ENCODE data around the gene CDH22. TPM values are rescaled to one million over a fixed set of nuclear protein-coding genes. Genes with fewer than 3 reads are reported as not detected.
A peak's percentile ranks its signal among the peaks of the same experiment; 100 is the strongest.

Gene CDH22
- total RNA-seq, 2 donors from 2014 or later: 0.22 to 0.77 TPM

DNA sequence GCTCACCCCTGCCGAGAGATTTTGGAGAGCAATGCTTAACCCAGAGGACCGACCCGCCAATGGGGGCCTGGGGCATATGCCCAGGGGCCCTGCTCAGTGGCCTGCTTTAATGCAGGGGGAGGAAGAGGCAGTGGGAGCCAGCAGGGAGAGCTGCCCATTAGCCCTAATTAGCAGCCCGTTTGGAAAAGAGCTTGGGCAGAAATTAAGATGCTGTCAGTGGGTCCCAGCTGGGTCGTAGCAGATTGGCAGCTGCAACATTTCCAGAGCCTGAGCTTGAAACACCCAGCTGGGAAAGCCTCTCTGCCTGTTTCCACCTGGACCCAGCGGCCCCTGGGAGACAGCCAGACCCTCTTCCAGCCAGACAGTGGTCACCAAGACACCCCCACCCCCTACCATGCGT, 150.7 kb downstream of the CDH22 start:
- H3K27ac ChIP-seq (ENCODE audit: low read depth, low read length): no peak overlapping the region
- WGBS, 2 experiments (ENCODE audit: insufficient coverage in 1 of 2, insufficient read length in 1 of 2): 79 to 85% methylated on average over 5 to 7 of the region's 7 CpGs
- Mint-ChIP-seq H3K4me1 (peaks cover 2% of the 10 kb centered on the region), H3K27ac (no peak overlapping the region), H3K27me3 (ENCODE audit: insufficient read depth) (peaks cover 17% of the 10 kb centered on the region), H3K36me3 (ENCODE audit: low read depth) (no peaks in the 10 kb centered on the region), H3K4me3 (no peak overlapping the region), H3K9me3 (no peaks in the 10 kb centered on the region)
- H3K36me3 ChIP-seq (ENCODE audit: control insufficient read depth, insufficient read depth, low read length): no peaks in the 10 kb centered on the region
- no peak overlapping the region for H3K4me3 ChIP-seq (ENCODE audit: low read length)
- no peak for DNase-seq
- peaks cover 30% of the 10 kb centered on the region for H3K27me3 ChIP-seq (ENCODE audit: control insufficient read depth, insufficient read depth, low read length, poor library complexity, severe bottlenecking)
- TF ChIP-seq, protein P1, sequence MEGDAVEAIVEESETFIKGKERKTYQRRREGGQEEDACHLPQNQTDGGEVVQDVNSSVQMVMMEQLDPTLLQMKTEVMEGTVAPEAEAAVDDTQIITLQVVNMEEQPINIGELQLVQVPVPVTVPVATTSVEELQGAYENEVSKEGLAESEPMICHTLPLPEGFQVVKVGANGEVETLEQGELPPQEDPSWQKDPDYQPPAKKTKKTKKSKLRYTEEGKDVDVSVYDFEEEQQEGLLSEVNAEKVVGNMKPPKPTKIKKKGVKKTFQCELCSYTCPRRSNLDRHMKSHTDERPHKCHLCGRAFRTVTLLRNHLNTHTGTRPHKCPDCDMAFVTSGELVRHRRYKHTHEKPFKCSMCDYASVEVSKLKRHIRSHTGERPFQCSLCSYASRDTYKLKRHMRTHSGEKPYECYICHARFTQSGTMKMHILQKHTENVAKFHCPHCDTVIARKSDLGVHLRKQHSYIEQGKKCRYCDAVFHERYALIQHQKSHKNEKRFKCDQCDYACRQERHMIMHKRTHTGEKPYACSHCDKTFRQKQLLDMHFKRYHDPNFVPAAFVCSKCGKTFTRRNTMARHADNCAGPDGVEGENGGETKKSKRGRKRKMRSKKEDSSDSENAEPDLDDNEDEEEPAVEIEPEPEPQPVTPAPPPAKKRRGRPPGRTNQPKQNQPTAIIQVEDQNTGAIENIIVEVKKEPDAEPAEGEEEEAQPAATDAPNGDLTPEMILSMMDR (conservative IDR thresholded peaks at IDR 0.05): no peak
- no peak overlapping the region for H3K9ac ChIP-seq (ENCODE audit: extremely low read depth, low read length, poor library complexity, severe bottlenecking)
- H3K4me1 ChIP-seq (ENCODE audit: control insufficient read depth, insufficient read depth, low read length): no peaks in the 10 kb centered on the region
- H3K9me3 ChIP-seq (ENCODE audit: control insufficient read depth, low read length): no peaks in the 10 kb centered on the region

DNA sequence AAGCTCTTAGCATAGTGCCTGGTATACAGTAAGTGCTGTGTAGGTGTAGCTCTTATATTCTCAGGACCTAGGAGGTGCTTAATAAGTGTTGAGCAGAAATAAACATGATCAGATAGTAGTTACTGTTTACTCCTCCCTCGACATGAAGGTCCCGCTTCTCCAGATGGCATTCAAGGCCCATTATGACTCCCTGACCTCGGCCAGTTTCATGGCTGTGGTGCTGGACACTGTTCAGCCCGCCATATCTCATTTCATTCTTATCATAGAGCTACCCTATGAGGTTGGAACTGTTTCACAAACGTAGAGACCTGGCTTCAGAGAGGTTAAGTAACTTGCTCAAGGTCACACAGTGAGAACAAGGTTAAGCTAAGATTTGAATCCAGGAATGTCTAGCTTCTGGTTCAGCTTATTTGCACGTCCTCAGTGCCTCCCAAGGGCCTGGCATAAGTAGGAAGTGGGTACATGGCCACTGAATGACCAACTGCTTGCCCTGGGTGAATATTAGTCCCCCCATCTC, 151.2 kb downstream of the CDH22 start:
- TF ChIP-seq, protein P1 (conservative IDR thresholded peaks at IDR 0.05): no peak
- no peaks in the 10 kb centered on the region for H3K36me3 Mint-ChIP-seq (ENCODE audit: low read depth)
- Histone ChIP-seq H3K27ac (ENCODE audit: low read depth, low read length) (no peak overlapping the region), H3K36me3 (ENCODE audit: control insufficient read depth, insufficient read depth, low read length) (no peaks in the 10 kb centered on the region), H3K9ac (ENCODE audit: extremely low read depth, low read length, poor library complexity, severe bottlenecking) (no peak overlapping the region), H3K9me3 (ENCODE audit: control insufficient read depth, low read length) (no peaks in the 10 kb centered on the region), H3K4me1 (ENCODE audit: control insufficient read depth, insufficient read depth, low read length) (no peaks in the 10 kb centered on the region), H3K27me3 (ENCODE audit: control insufficient read depth, insufficient read depth, low read length, poor library complexity, severe bottlenecking) (peaks cover 25% of the 10 kb centered on the region), H3K4me3 (ENCODE audit: low read length) (no peak overlapping the region)
- 89 to 90% methylated on average over 4 to 6 of the region's 6 CpGs for WGBS, 2 experiments (ENCODE audit: insufficient coverage in 1 of 2, insufficient read length in 1 of 2)
- H3K4me3 Mint-ChIP-seq: no peak overlapping the region
- H3K27me3 Mint-ChIP-seq (ENCODE audit: insufficient read depth): peaks cover 12% of the 10 kb centered on the region
- peaks cover 2% of the 10 kb centered on the region for H3K4me1 Mint-ChIP-seq
- DNase-seq: no peak
- no peak overlapping the region for H3K27ac Mint-ChIP-seq
- no peaks in the 10 kb centered on the region for H3K9me3 Mint-ChIP-seq

DNA sequence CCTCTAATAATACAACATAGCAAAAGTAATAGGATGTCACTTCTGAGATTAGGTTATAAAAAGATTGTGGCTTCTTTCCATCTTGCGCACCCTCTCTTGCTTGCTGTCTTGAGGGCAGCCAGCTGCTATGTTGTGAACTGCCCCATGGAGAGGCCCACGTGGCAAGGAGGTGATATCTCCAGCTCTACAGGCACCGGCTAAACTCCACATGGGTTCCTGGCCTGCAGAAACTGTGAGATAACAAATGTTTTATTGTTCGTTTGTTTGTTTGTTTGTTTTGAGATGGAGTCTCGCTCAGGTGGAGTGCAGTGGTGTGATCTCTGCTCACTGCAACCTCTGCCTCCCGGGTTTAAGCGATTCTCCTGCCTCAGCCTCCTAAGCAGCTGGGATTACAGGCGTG, 152.2 kb downstream of the CDH22 start:
- WGBS, 2 experiments (ENCODE audit: insufficient coverage in 1 of 2, insufficient read length in 1 of 2): 67 to 72% methylated on average over 8 of the region's 8 CpGs
- H3K4me1 Mint-ChIP-seq: peaks cover 2% of the 10 kb centered on the region
- Histone ChIP-seq H3K9ac (ENCODE audit: extremely low read depth, low read length, poor library complexity, severe bottlenecking) (no peak overlapping the region), H3K27me3 (ENCODE audit: control insufficient read depth, insufficient read depth, low read length, poor library complexity, severe bottlenecking) (peaks cover 17% of the 10 kb centered on the region), H3K36me3 (ENCODE audit: control insufficient read depth, insufficient read depth, low read length) (no peaks in the 10 kb centered on the region), H3K4me1 (ENCODE audit: control insufficient read depth, insufficient read depth, low read length) (no peaks in the 10 kb centered on the region), H3K4me3 (ENCODE audit: low read length) (no peak overlapping the region), H3K27ac (ENCODE audit: low read depth, low read length) (no peak overlapping the region), H3K9me3 (ENCODE audit: control insufficient read depth, low read length) (no peaks in the 10 kb centered on the region)
- TF ChIP-seq, protein P1 (conservative IDR thresholded peaks at IDR 0.05): no peak
- DNase-seq: peak; percentile 67
- H3K27me3 Mint-ChIP-seq (ENCODE audit: insufficient read depth): peaks cover 7% of the 10 kb centered on the region
- no peaks in the 10 kb centered on the region for H3K9me3 Mint-ChIP-seq
- H3K4me3 Mint-ChIP-seq: no peak overlapping the region
- no peak overlapping the region for H3K27ac Mint-ChIP-seq
- no peaks in the 10 kb centered on the region for H3K36me3 Mint-ChIP-seq (ENCODE audit: low read depth)
